GM23338 (cell line): ENCODE results near the gene AGAP1. TPM values are rescaled to one million over a fixed set of nuclear protein-coding genes. Genes with fewer than 3 reads are reported as not detected.

Experiments
- ATAC-seq: fragments of 200-7000 bp; cut with Tn5 transposase; 3 replicates; pipeline ENCODE4 v1.9.1; 2020
- DNase-seq: peaks from one replicate; pipeline ENCODE4 v3.0.0-alpha.2; 2015; ENCODE audit warnings: low spot score
- H2AFZ ChIP-seq: fragments of 200-600 bp; sonication (generic); 2 replicates; pipeline ENCODE4 v1.8.0; 2016; ENCODE audit warnings: antibody characterized with exemption, mild to moderate bottlenecking, moderate library complexity
- H3F3A ChIP-seq: fragments of 200-600 bp; sonication (generic); replicated peaks from 2 replicates; pipeline ENCODE4 v1.8.0; 2017; ENCODE audit warnings: antibody characterized with exemption, mixed run types, low read depth
- H3K27ac ChIP-seq: fragments of 200-600 bp; sonication (generic); 2 replicates; pipeline ENCODE4 v1.6.1; 2016; ENCODE audit warnings: low read depth
- H3K27me3 ChIP-seq: fragments of 200-600 bp; sonication (generic); 2 replicates; pipeline ENCODE4 v1.8.0; 2016; ENCODE audit warnings: mild to moderate bottlenecking, mixed run types, moderate library complexity; ENCODE audit not compliant: insufficient read depth
- H3K36me3 ChIP-seq: fragments of 200-600 bp; sonication (generic); 2 replicates; pipeline ENCODE4 v1.8.0; 2016; ENCODE audit warnings: mild to moderate bottlenecking; ENCODE audit not compliant: insufficient read depth
- H3K4me1 ChIP-seq: fragments of 200-600 bp; sonication (generic); 2 replicates; pipeline ENCODE4 v1.8.0; 2016; ENCODE audit warnings: mild to moderate bottlenecking, moderate library complexity; ENCODE audit not compliant: insufficient read depth
- H3K4me2 ChIP-seq: fragments of 200-600 bp; sonication (generic); 2 replicates; pipeline ENCODE4 v1.7.1; 2017; ENCODE audit warnings: mixed run types
- H3K4me3 ChIP-seq: fragments of 200-600 bp; sonication (generic); 2 replicates; pipeline ENCODE4 v1.6.1; 2016; ENCODE audit warnings: mixed run types
- H3K79me2 ChIP-seq: fragments of 200-600 bp; sonication (generic); replicated peaks from 2 replicates; pipeline ENCODE4 v1.8.0; 2017; ENCODE audit warnings: mild to moderate bottlenecking; ENCODE audit not compliant: insufficient read depth
- H3K9me2 ChIP-seq: fragments of 200-600 bp; sonication (generic); 2 replicates; pipeline ENCODE4 v1.8.0; 2017; ENCODE audit not compliant: insufficient read depth
- H4K20me1 ChIP-seq: fragments of 200-600 bp; sonication (generic); replicated peaks from 2 replicates; pipeline ENCODE4 v1.8.0; 2017; ENCODE audit warnings: mild to moderate bottlenecking; ENCODE audit not compliant: insufficient read depth
- H3K27ac Mint-ChIP-seq: 2 replicates; pipeline ENCODE4 v1.8.0; 2020; ENCODE audit warnings: inconsistent platforms, mild to moderate bottlenecking, moderate library complexity, mixed read lengths
- H3K27me3 Mint-ChIP-seq: 3 replicates; pipeline ENCODE4 v1.8.0; 2022; ENCODE audit warnings: low read depth, mild to moderate bottlenecking, moderate library complexity, mixed read lengths, inconsistent platforms; ENCODE audit not compliant: insufficient read depth, poor library complexity
- H3K36me3 Mint-ChIP-seq: 3 replicates; pipeline ENCODE4 v1.8.0; 2021; ENCODE audit warnings: low read depth, mild to moderate bottlenecking, inconsistent platforms, moderate library complexity, mixed read lengths
- H3K4me1 Mint-ChIP-seq: 3 replicates; pipeline ENCODE4 v1.8.0; 2020; ENCODE audit warnings: mild to moderate bottlenecking, inconsistent platforms, mixed read lengths
- H3K4me3 Mint-ChIP-seq: 3 replicates; pipeline ENCODE4 v1.8.0; 2021; ENCODE audit warnings: moderate library complexity, mild to moderate bottlenecking, inconsistent platforms, mixed read lengths
- H3K9me3 Mint-ChIP-seq: 3 replicates; pipeline ENCODE4 v1.8.0; 2020; ENCODE audit warnings: moderate library complexity, mild to moderate bottlenecking, inconsistent platforms, mixed read lengths
- CREB1 ChIP-seq: fragments of 250-450 bp; sonication (Bioruptor Pico); IDR thresholded peaks from 2 replicates; pipeline ENCODE4 v1.5.0; 2020; ENCODE audit warnings: low read depth, mild to moderate bottlenecking, moderate library complexity
- CTCF ChIP-seq, 2 experiments: fragments of 200-600 bp in 1 of 2; sonication (generic) in 1 of 2; conservative IDR thresholded peaks; 2 replicates each; pipeline versions ENCODE4 v1.5.1 to v1.6.1; 2016 to 2017; ENCODE audit warnings: antibody characterized with exemption in 2 of 2, low read depth in 2 of 2, mild to moderate bottlenecking in 2 of 2, moderate library complexity in 1 of 2
- ETS1 ChIP-seq: IDR thresholded peaks from 2 replicates; pipeline ENCODE4 v1.6.1; 2016; ENCODE audit warnings: antibody characterized with exemption
- EZH2 ChIP-seq: fragments of 200-600 bp; sonication (generic); IDR thresholded peaks from one replicate; pipeline ENCODE4 v1.8.0; 2017; ENCODE audit warnings: antibody characterized with exemption, mild to moderate bottlenecking, low read depth; ENCODE audit not compliant: unreplicated experiment
- EZH2phosphoT487 ChIP-seq: fragments of 200-600 bp; sonication (generic); IDR thresholded peaks from one replicate; pipeline ENCODE4 v1.8.1; 2018; ENCODE audit warnings: antibody characterized with exemption; ENCODE audit not compliant: unreplicated experiment
- JUNB ChIP-seq: IDR thresholded peaks from one replicate; pipeline ENCODE4 v1.6.1; 2016; ENCODE audit warnings: antibody characterized with exemption; ENCODE audit not compliant: unreplicated experiment
- NANOG ChIP-seq: IDR thresholded peaks from 2 replicates; pipeline ENCODE4 v1.6.1; 2016; ENCODE audit warnings: antibody characterized with exemption, borderline replicate concordance
- POLR2AphosphoS5 ChIP-seq: IDR thresholded peaks from 2 replicates; pipeline ENCODE4 v1.6.1; 2016; ENCODE audit warnings: antibody characterized with exemption, low read depth
- REST ChIP-seq: IDR thresholded peaks from one replicate; pipeline ENCODE4 v1.6.1; 2018; ENCODE audit warnings: antibody characterized with exemption; ENCODE audit not compliant: unreplicated experiment
- STAT1 ChIP-seq: IDR thresholded peaks from one replicate; pipeline ENCODE4 v1.6.1; 2016; ENCODE audit warnings: antibody characterized with exemption; ENCODE audit not compliant: unreplicated experiment
- ZNF114 ChIP-seq: fragments of 250-450 bp; sonication (Bioruptor Pico); IDR thresholded peaks from 2 replicates; pipeline ENCODE4 v1.5.0; 2020; ENCODE audit warnings: mild to moderate bottlenecking, moderate library complexity
- ZNF331 ChIP-seq: fragments of 250-450 bp; sonication (Bioruptor Pico); IDR thresholded peaks from 2 replicates; pipeline ENCODE4 v1.5.0; 2020; ENCODE audit warnings: low read depth, mild to moderate bottlenecking, moderate library complexity
- ZNF462 ChIP-seq: fragments of 250-450 bp; sonication (Bioruptor Pico); IDR thresholded peaks from 2 replicates; pipeline ENCODE4 v1.5.0; 2020; ENCODE audit warnings: mild to moderate bottlenecking, moderate library complexity
- polyA plus RNA-seq: library from polyadenylated mRNA; unstranded; fragments of >200 nt; fragmentation: Nextera tagmentation; extraction: Ambion mirVana; gene quantifications from 2 replicates; pipeline ENCODE4 v1.2.1, GENCODE V29; 2016
- total RNA-seq: library from RNA; depleted of rRNA; stranded (reverse); fragments of >200 nt; shearing (Covaris generic); gene quantifications from 2 replicates; pipeline ENCODE4 v1.2.3, GENCODE V29; 2014

AGAP1 gene
- total and polyA plus RNA-seq, 2 experiments from 2014 or later = 13.3 to 27.9 TPM

- H3K27ac ChIP-seq = no peak overlapping the region
- no peak overlapping the region for H3K4me3 ChIP-seq
- H4K20me1 ChIP-seq = no peaks in the 10 kb centered on the region; the same call in 1 of the 2 replicates
- DNase-seq = no peak
- H3K27me3 ChIP-seq = no peaks in the 10 kb centered on the region
- H3K4me1 Mint-ChIP-seq = peaks cover 33% of the 10 kb centered on the region
- peaks cover 12% of the 10 kb centered on the region; the same call in 1 of the 2 replicates for H3K4me1 ChIP-seq
- H3K4me3 Mint-ChIP-seq = no peak overlapping the region
- H2AFZ ChIP-seq = no peak overlapping the region
- H3K4me2 ChIP-seq = no peak overlapping the region
- ATAC-seq = no peak
- H3K9me2 ChIP-seq = no peaks in the 10 kb centered on the region
- no peaks in the 10 kb centered on the region for H3K9me3 Mint-ChIP-seq
- H3K27ac Mint-ChIP-seq = no peak overlapping the region
- peaks cover 4% of the 10 kb centered on the region; the same call in 1 of the 2 replicates for H3K79me2 ChIP-seq
- no peaks in the 10 kb centered on the region for H3K27me3 Mint-ChIP-seq
- peaks cover 10% of the 10 kb centered on the region for H3K36me3 Mint-ChIP-seq
- no peaks in the 10 kb centered on the region for H3F3A ChIP-seq
- H3K36me3 ChIP-seq = no peaks in the 10 kb centered on the region; the same call in 1 of the 2 replicates
- TF ChIP-seq ZNF114 (CRISPR knock-in tag) (no peak), STAT1 (no peak), ZNF331 (CRISPR knock-in tag) (no peak), EZH2 (no peak), ETS1 (no peak), CTCF (conservative IDR thresholded peaks at IDR 0.05; ENCODE audit: low read depth in 2 of 2) (no peak), REST (no peak), ZNF462 (CRISPR knock-in tag) (no peak), POLR2AphosphoS5 (no peak), CREB1 (CRISPR knock-in tag) (no peak), NANOG (no peak), EZH2phosphoT487 (no peak), JUNB (no peak)
Measured at GRCh38 chr2:235804676-235805075, 310.8 kb downstream of the AGAP1 start.
